Muscle of back (tissue), 13 donors: ENCODE results near the gene UFSP1. TPM values are rescaled to one million over a fixed set of nuclear protein-coding genes. Genes with fewer than 3 reads are reported as not detected.
"Not testable (repeated sequence)": the region's sequence is repeated elsewhere in the genome, so short reads cannot be mapped to it uniquely, and the experiment has no call there.

Experiments
- DNase-seq, 3 donors: peaks; one replicate each; pipeline versions ENCODE4 v3.0.0 to v3.0.0-alpha.2; 2013
- long read RNA-seq, 9 donors: transcript quantifications; one replicate each; lab custom pipeline, GENCODE V29; 2026
- polyA plus RNA-seq, 10 donors: library from polyadenylated mRNA; unstranded; fragments of 120-200 nt; gene quantifications; one replicate each; pipeline ENCODE4 v1.2.1, GENCODE V29; 2013; ENCODE audit not compliant: insufficient read length in 10 of 10

UFSP1 gene
- polyA plus RNA-seq, result 1 to 10 TPM; 1.2 to 3.1 (median 2.4) TPM
- long read RNA-seq, donor 1, partial matches to known transcripts, result 0 of 2 reads
- long read RNA-seq, donor 1, other reads (novel, unspliced or antisense), result 0 of 2 reads
- long read RNA-seq, donor 2, partial matches to known transcripts, result 0 of 2 reads
- long read RNA-seq, donor 2, other reads (novel, unspliced or antisense), result 0 of 2 reads
- long read RNA-seq, donor 3, result 0 reads
- long read RNA-seq, donor 4, result 0 reads
- long read RNA-seq, donor 5, partial matches to known transcripts, result 0 of 2 reads
- long read RNA-seq, donor 5, other reads (novel, unspliced or antisense), result 0 of 2 reads
- long read RNA-seq, donor 6, partial matches to known transcripts, result 0 of 1 reads
- long read RNA-seq, donor 6, other reads (novel, unspliced or antisense), result 0 of 1 reads
- long read RNA-seq, donor 7, partial matches to known transcripts, result 0 of 1 reads
- long read RNA-seq, donor 7, other reads (novel, unspliced or antisense), result 0 of 1 reads
- long read RNA-seq, donor 8, partial matches to known transcripts, result 0 of 1 reads
- long read RNA-seq, donor 8, other reads (novel, unspliced or antisense), result 0 of 1 reads
- long read RNA-seq, donor 9, partial matches to known transcripts, result 0 of 1 reads
- long read RNA-seq, donor 9, other reads (novel, unspliced or antisense), result 0 of 1 reads

- no peak for DNase-seq
Measured at GRCh38 chr7:100888988-100889750, at the start of gene UFSP1. Gene UFSP1, minus strand, starts transcription at chr7:100889715. Its CDS starts 444 bp downstream, at chr7:100889271.

- not testable (repeated sequence) for DNase-seq
Measured at GRCh38 chr7:100936167-100936566, 46.7 kb upstream of the UFSP1 start.

- DNase-seq, result not testable (repeated sequence)
Measured at GRCh38 chr7:100935381-100935780, 45.9 kb upstream of the UFSP1 start.

- DNase-seq, result no peak
Measured at GRCh38 chr7:100933734-100934133, 44.2 kb upstream of the UFSP1 start.

- DNase-seq, result no peak
Measured at GRCh38 chr7:100929808-100930174, 40.3 kb upstream of the UFSP1 start.

GRCh38 chr7:100923616-100924015, 34.1 kb upstream of the UFSP1 start:
- DNase-seq, result not testable (repeated sequence)

GRCh38 chr7:100921039-100921438, 31.5 kb upstream of the UFSP1 start:
- DNase-seq, result no peak

- not testable (repeated sequence) for DNase-seq
Measured at GRCh38 chr7:100919779-100920437, 30.4 kb upstream of the UFSP1 start.

GRCh38 chr7:100919335-100919734, 29.8 kb upstream of the UFSP1 start:
- DNase-seq, result not testable (repeated sequence)

- no peak for DNase-seq
Measured at GRCh38 chr7:100914879-100915447, 25.4 kb upstream of the UFSP1 start.

GRCh38 chr7:100914208-100914878, 24.8 kb upstream of the UFSP1 start:
- no peak for DNase-seq

GRCh38 chr7:100911484-100911883, 22.0 kb upstream of the UFSP1 start:
- no peak for DNase-seq

- not testable (repeated sequence) for DNase-seq
Measured at GRCh38 chr7:100910443-100910842, 20.9 kb upstream of the UFSP1 start.

GRCh38 chr7:100908512-100908911, 19.0 kb upstream of the UFSP1 start:
- DNase-seq, result no peak

- no peak for DNase-seq
Measured at GRCh38 chr7:100902638-100903037, 13.1 kb upstream of the UFSP1 start.

- DNase-seq, result no peak
Measured at GRCh38 chr7:100901921-100902332, 12.4 kb upstream of the UFSP1 start.

GRCh38 chr7:100900978-100901377, 11.5 kb upstream of the UFSP1 start:
- no peak for DNase-seq

GRCh38 chr7:100899432-100899831, 9.9 kb upstream of the UFSP1 start:
- DNase-seq, result no peak

- DNase-seq, result no peak
Measured at GRCh38 chr7:100897772-100898454, 8.4 kb upstream of the UFSP1 start.
